ENCODE data around the gene CTIF. TPM values are rescaled to one million over a fixed set of nuclear protein-coding genes. Genes with fewer than 3 reads are reported as not detected.
A peak's percentile ranks its signal among the peaks of the same experiment; 100 is the strongest.

The CTIF gene
- total RNA-seq, 2 donors from 2014 or later = 7.9 to 8.2 TPM

DNA sequence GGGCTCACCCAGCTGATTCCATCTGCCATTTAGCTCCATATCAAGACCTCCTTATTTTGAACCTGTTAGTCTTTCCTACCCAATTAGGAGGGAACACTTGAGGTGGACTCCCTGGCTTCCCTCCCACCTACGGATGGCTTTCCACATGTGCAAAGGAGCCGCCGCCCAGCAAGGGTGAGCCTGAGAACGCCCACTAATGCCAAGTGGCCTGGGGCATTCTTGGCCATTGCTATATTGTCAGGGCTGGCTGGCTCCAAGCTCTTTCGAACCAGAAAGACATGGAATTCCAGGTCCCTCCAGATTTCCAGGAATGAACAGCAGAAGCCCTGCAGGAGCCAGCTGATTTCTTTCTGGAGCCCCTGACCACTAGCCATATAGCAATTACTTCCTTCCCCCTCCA, 215.7 kb downstream of the CTIF start:
- Mint-ChIP-seq H3K36me3 (ENCODE audit: low read depth) (no peaks in the 10 kb centered on the region), H3K9me3 (no peaks in the 10 kb centered on the region)

DNA sequence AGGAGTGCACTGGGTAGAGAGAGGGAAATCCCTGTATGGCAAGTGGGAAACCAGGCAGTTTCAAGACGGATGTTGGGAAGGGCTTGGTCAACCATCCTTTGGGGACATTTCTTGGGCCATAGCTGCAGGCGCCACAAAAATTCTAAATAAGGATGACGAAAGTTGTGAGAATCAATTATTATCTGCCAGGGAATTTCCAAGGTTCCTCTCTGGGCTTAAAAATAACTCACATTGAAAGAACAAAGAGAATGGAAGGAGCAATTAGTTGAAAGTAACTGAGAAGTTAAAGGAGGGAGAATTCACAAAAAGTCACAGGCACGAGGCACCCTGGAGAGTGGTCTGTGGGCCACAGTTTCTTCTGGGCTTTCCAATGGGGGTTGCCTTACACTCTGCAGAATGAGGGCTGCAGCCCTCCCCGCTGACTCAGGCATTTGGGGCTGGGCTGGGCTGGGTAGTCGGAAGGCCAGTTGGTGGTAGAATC, 216.2 kb downstream of the CTIF start:
- Mint-ChIP-seq H3K4me3 (no peak overlapping the region), H3K4me1 (no peaks in the 10 kb centered on the region), H3K27ac (no peak overlapping the region), H3K27me3 (no peaks in the 10 kb centered on the region), H3K9me3 (no peaks in the 10 kb centered on the region), H3K36me3 (ENCODE audit: low read depth) (no peaks in the 10 kb centered on the region)
- no peak for ATAC-seq (replicated peaks)

More for the DNA sequence above, 215.7 kb downstream of the CTIF start:
- no peak for ATAC-seq (replicated peaks)
- no peaks in the 10 kb centered on the region for H3K4me1 Mint-ChIP-seq
- H3K4me3 Mint-ChIP-seq = no peak overlapping the region
- H3K27me3 Mint-ChIP-seq = no peaks in the 10 kb centered on the region
- no peak overlapping the region for H3K27ac Mint-ChIP-seq

DNA sequence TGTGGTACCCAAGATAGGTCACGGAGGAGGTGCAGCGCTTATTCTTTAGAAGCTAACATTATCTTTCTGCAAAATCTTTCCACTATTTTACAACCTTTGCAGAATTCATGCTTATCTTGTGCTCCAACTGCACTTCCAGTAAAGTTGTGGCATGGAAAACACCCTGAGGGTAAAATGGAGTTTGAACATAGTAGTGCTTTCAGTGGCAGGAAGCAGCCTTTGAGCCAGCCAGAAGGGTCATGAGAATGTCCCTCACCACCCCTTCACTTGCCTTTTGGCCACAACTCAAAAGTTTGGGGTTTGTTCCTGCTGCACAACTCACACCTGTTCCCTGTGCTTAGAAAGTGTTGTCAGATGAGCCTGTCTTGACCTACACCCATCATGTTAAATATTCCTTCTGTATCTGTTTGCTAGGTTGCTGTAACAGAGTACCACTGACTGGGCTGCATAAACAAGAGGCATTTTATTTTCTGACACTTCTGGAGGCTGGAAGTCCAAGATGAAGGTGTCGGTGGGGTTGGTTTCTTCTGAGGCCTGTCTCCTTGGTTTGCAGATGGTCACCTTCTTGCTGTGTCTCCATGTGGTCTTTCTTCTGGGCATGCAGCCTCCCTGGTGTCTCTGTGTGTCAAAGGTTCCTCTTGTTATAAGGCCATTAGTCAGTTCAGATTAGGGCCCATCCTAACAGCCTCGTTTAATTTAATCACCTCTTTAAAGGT, 217.8 kb downstream of the CTIF start:
- Mint-ChIP-seq H3K27ac (no peak overlapping the region), H3K9me3 (no peaks in the 10 kb centered on the region), H3K27me3 (no peaks in the 10 kb centered on the region), H3K36me3 (ENCODE audit: low read depth) (no peaks in the 10 kb centered on the region), H3K4me1 (no peaks in the 10 kb centered on the region), H3K4me3 (no peak overlapping the region)
- ATAC-seq (replicated peaks) = no peak

DNA sequence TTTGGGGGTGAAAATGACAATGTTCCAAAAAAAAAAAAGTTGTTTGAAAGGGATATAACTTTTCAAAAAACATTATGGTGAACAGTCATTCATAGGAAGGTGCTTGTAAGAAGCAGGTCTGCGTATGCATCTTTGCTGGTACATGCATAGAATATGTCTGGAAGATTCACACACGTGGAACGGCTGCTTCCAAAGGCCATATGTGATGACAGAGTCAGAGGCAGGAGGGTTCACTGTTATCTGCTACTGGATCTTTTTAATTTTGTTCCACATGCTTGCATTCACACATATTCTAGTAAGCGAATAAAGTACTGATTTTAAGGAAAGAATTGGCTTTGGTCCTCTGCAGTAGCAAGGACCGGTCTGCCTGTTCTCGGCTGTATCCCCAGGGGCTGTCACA, 218.5 kb downstream of the CTIF start:
- Mint-ChIP-seq H3K9me3 (no peaks in the 10 kb centered on the region), H3K36me3 (ENCODE audit: low read depth) (no peaks in the 10 kb centered on the region)

DNA sequence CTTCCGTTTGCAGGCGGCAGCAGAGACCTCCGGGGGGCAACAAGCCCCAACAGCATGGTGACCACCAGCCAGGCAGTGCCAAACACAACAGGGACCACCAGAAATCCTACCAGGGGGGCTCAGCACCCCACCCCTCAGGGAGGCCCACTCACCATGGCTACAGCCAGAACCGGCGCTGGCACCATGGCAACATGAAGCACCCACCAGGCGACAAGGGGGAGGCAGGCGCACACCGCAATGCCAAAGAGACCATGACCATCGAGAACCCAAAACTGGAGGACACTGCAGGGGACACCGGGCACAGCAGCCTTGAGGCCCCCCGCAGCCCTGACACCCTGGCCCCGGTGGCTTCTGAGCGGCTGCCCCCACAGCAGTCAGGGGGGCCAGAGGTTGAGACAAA, 219.1 kb downstream of the CTIF start:
- Mint-ChIP-seq H3K4me3 (no peak overlapping the region), H3K27ac (no peak overlapping the region), H3K4me1 (no peaks in the 10 kb centered on the region), H3K9me3 (no peaks in the 10 kb centered on the region), H3K36me3 (ENCODE audit: low read depth) (no peaks in the 10 kb centered on the region), H3K27me3 (no peaks in the 10 kb centered on the region)
- no peak for ATAC-seq (replicated peaks)

More for the DNA sequence above, 218.5 kb downstream of the CTIF start:
- ATAC-seq (replicated peaks) = no peak
- no peaks in the 10 kb centered on the region for H3K27me3 Mint-ChIP-seq
- H3K4me1 Mint-ChIP-seq = no peaks in the 10 kb centered on the region
- H3K27ac Mint-ChIP-seq = no peak overlapping the region
- H3K4me3 Mint-ChIP-seq = no peak overlapping the region

DNA sequence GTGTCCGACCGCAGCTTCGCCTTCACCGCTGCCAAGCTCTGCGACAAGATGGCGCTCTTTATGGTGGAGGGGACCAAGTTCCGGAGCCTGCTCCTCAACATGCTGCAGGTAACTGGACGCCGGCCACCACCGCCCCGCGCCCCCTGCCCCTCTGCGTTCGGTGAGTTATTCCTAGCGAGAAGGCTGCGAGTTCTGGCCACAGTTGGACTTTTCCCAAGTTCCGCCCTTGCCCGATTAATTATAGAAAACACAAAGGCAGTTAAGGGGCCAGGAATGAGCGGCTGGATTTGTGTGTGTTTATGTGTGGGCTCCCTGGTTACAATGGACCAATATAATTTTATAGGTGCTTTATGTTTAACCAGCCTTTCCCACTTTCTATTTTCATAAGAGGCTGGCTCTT, 222.8 kb downstream of the CTIF start:
- Mint-ChIP-seq H3K9me3 (no peaks in the 10 kb centered on the region), H3K36me3 (ENCODE audit: low read depth) (no peaks in the 10 kb centered on the region), H3K27ac (no peak overlapping the region), H3K4me3 (no peak overlapping the region), H3K27me3 (no peaks in the 10 kb centered on the region), H3K4me1 (no peaks in the 10 kb centered on the region)
- no peak for ATAC-seq (replicated peaks)

DNA sequence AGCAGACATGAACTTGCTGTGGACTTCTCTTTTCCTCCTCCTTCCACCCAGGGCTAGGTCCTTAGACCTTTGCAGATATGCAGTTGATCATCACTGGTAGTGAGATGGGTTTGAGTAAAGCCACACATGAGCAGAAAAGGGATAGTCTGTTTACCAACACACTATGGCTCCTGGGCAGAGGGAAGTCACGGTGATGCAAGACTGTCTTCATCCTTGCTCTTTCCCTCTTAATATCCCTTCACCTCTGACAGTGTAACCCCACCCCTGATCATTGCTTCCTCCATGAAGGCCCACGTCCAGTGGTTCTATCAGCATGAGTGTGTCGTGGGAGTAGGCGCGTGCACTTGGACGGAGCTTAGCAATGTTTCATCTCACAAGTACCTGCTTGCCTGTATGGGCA, 223.2 kb downstream of the CTIF start:
- no peaks in the 10 kb centered on the region for H3K27me3 Mint-ChIP-seq
- no peaks in the 10 kb centered on the region for H3K36me3 Mint-ChIP-seq (ENCODE audit: low read depth)
- no peaks in the 10 kb centered on the region for H3K9me3 Mint-ChIP-seq
- H3K27ac Mint-ChIP-seq = no peak overlapping the region
- H3K4me1 Mint-ChIP-seq = no peaks in the 10 kb centered on the region
- no peak overlapping the region for H3K4me3 Mint-ChIP-seq
- ATAC-seq (replicated peaks) = no peak

DNA sequence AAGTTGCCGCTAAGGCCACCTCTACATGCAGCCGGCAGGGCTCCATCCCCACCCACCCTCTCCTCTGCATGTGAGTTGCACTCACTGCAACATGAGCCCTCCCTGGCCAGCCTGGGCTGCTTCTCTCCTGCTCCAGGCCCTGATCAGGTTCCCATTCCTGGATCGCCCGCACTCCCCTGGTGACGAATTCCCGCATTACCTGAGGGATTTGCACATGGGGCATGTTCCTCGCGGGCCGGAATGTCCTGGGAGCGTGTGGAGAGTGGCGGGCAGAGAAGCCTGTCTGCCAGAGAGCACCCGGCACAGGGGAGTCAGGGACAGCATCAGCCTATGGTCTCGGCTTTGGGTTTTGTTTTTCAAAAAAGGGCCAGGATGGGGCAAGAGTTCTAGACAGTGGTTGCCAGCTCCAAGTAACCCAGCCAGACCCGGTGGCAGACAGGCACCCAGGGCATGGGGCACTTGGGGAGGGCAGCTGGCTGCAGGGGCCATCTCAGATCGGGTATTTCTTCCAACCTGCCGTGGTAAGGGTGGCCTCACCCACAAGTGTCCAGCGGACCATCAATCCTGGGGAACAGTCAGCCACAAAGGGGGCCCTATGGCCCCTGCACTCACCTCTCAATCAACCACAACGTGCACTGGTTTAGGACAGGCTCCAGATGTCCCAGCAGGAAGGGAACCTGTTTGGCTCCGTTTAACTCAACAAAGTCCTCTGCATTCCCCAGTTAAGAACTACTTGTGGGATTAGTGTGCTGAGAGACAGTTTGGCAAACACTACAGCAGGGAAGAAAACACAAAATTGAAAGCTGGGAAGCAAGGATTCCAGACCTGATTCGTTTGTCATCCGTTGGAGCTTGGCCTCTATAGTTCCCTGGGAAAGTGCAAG, 224.2 kb downstream of the CTIF start:
- Mint-ChIP-seq H3K27ac (no peak overlapping the region), H3K4me3 (no peak overlapping the region), H3K4me1 (no peaks in the 10 kb centered on the region), H3K27me3 (no peaks in the 10 kb centered on the region), H3K36me3 (ENCODE audit: low read depth) (no peaks in the 10 kb centered on the region), H3K9me3 (no peaks in the 10 kb centered on the region)
- no peak for ATAC-seq (replicated peaks)

DNA sequence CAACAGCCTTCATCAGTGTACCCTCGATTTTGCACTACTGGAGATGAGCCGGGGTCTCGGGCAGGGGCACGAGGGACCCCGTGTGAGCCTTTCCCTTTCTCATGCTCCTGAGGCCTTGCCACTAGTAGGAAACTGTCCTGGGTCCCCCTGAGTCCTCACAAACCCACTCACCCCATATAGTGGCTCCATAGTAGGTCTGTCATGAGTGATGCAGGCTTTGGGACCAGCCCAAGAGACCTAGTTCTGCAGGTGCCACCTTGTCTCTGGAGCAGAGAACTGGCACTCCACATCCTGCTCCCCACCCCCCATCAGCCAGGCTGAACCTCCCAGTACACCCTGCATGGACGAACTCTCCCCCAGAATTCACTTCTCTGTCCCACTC, 224.9 kb downstream of the CTIF start:
- no peak for ATAC-seq (replicated peaks)
- Mint-ChIP-seq H3K27ac (peak overlapping the region; percentile 55), H3K4me3 (no peak overlapping the region)

DNA sequence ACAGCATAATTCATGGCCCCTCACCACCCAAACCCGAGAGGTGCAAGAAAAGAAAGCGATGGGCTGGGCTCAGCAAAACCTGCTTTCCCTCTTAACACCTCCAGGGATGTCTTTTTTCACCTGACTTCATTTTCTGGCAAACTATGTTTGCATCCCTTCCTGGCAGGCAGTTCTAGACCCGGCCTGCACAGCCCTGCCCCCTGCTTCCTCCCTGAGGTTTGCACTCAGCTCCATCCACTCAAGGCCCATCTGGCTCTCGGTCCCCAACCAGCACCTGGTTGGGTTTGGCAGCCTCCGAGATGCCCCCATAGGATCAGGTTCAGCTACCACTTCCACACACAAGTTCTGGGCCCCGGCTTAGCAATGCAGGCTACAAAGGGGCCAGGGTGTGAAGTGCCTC, 226.2 kb downstream of the CTIF start:
- no peaks in the 10 kb centered on the region for H3K27me3 Mint-ChIP-seq
- no peaks in the 10 kb centered on the region for H3K4me1 Mint-ChIP-seq
- no peaks in the 10 kb centered on the region for H3K9me3 Mint-ChIP-seq
- no peaks in the 10 kb centered on the region for H3K36me3 Mint-ChIP-seq (ENCODE audit: low read depth)
- H3K4me3 Mint-ChIP-seq = no peak overlapping the region
- no peak overlapping the region for H3K27ac Mint-ChIP-seq
- no peak for ATAC-seq (replicated peaks)

More for the DNA sequence above, 224.9 kb downstream of the CTIF start:
- H3K27me3 Mint-ChIP-seq = no peaks in the 10 kb centered on the region
- no peaks in the 10 kb centered on the region for H3K9me3 Mint-ChIP-seq
- no peaks in the 10 kb centered on the region for H3K4me1 Mint-ChIP-seq
- H3K36me3 Mint-ChIP-seq (ENCODE audit: low read depth) = no peaks in the 10 kb centered on the region

DNA sequence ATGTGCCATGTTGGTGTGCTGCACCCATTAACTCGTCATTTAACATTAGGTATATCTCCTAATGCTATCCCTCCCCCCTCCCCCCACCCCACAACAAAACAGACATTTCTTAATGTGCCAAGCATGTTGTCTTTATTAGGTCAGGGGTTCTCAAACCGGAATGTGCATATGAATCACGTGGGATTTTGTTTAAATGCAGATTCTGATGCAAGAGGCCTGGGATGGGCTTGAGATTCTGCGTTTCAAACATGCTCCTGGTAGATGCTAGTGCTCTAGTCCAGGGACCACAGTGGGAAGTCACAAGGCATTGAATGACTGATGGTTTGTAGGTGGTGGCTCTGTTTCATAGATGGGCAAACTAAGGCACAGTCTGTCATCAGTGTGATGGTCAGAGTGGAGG, 227.2 kb downstream of the CTIF start:
- H3K4me3 Mint-ChIP-seq = no peak overlapping the region

DNA sequence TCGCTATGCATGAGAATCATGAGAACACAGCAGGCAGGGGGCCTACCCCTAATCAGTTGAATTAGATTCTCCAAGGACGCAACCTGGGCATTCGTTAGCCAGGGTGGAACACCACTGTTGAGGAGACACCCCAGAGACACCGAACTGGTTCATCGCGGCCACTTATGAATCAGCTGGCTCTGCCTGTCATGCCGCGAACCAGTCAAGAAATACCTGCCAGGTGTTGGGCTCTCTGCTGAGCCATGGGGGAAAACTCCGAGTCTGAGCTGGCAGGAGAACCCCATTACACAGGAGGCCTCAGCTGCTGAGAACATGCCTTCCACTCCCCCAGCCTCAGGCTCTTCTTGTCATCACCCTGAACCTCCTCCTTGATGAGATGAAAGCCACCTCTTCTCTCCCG, 227.7 kb downstream of the CTIF start:
- no peak for ATAC-seq (replicated peaks)
- Mint-ChIP-seq H3K4me1 (no peaks in the 10 kb centered on the region), H3K4me3 (no peak overlapping the region), H3K9me3 (no peaks in the 10 kb centered on the region), H3K27ac (no peak overlapping the region), H3K27me3 (no peaks in the 10 kb centered on the region), H3K36me3 (ENCODE audit: low read depth) (no peaks in the 10 kb centered on the region)

More for the DNA sequence above, 227.2 kb downstream of the CTIF start:
- no peaks in the 10 kb centered on the region for H3K36me3 Mint-ChIP-seq (ENCODE audit: low read depth)
- no peak overlapping the region for H3K27ac Mint-ChIP-seq
- no peaks in the 10 kb centered on the region for H3K27me3 Mint-ChIP-seq
- no peak for ATAC-seq (replicated peaks)
- H3K4me1 Mint-ChIP-seq = no peaks in the 10 kb centered on the region
- no peaks in the 10 kb centered on the region for H3K9me3 Mint-ChIP-seq

DNA sequence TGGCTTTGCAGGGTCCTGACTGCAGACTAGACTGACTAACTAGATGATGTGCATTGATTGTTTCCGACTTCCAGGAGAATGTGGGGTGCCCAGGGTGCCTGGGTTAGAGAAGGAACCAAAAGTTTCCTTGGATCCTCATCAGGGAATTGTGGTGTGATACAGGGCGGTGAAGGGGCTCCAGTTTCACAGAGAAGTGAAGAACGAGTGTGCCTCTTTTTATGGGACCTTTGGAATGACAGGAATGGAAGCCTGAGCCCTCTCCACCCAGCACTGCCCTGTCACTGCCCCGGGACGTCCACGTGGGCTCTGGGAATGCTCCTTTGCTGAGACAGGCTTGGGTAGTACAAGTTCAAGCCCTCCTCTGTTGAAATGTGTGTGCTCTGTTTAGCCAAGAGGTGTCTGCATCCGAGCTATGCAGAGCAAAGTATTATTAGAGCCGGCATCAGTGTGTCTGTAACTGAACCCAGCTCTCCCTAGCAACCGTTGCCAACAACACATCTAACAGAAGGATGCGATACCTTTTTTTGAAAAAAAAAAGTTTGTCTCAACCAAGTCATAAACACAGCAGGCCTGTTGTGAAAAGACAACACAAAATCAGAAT, 228.4 kb downstream of the CTIF start:
- H3K27ac Mint-ChIP-seq = no peak overlapping the region
- peak; percentile 24 for ATAC-seq (replicated peaks)
- H3K4me1 Mint-ChIP-seq = no peaks in the 10 kb centered on the region
- H3K9me3 Mint-ChIP-seq = no peaks in the 10 kb centered on the region
- H3K27me3 Mint-ChIP-seq = no peaks in the 10 kb centered on the region
- H3K4me3 Mint-ChIP-seq = no peak overlapping the region
- no peaks in the 10 kb centered on the region for H3K36me3 Mint-ChIP-seq (ENCODE audit: low read depth)

DNA sequence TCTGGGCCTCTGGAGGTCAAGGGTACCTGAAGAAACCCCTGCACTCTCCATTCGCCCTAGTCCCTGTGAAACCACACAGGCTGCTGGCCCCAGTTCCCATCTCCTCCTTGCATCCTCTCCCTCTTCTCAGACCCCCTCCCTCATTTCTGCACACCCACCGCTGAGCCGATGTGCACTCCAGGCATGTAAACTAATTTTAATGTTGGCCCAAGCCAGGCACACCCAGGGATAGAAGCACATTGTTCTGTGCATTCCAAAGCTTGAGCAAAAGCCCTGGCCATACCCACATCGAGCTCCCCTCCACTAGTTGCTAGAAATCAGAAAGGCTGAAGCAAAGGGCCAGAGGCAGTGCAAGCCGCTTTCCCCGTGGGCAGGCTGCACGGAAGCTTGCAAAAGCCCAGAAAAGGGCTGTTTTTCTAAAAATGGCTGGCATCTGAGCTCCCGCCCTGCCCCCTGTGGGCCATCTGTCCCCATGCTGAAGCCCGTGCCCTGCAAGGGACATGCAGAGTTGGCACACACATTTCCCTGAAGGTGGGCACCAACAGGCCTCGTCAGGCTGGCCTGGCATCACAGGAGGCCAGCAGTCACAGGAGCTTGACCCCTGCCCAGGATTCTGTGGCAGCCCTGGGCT, 230.3 kb downstream of the CTIF start:
- H3K9me3 Mint-ChIP-seq = no peaks in the 10 kb centered on the region
- H3K4me1 Mint-ChIP-seq = no peaks in the 10 kb centered on the region
- no peak overlapping the region for H3K27ac Mint-ChIP-seq
- ATAC-seq (replicated peaks) = no peak
- no peaks in the 10 kb centered on the region for H3K27me3 Mint-ChIP-seq
- H3K36me3 Mint-ChIP-seq (ENCODE audit: low read depth) = no peaks in the 10 kb centered on the region
- no peak overlapping the region for H3K4me3 Mint-ChIP-seq
